Measurements from ENCODE around the gene FAM217A.

DNA sequence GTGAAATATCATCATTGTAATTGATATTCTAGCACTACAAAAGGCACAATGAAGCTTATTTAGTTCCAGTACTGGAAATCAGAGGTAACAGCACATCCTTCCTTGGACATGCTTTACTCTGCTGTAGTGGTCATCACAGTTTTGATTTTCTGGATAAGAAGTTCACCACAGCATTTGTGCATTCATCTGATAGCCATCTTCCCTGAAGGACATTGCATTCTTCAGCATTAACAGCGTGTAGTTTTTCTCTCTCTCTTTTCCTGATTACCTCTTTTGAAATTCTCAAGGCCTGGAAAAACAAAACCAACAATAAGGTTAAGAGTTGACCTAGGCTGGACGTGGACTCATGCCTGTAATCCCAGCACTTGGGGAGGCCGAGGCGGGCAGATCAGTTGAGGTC is 36.8 kb upstream of the FAM217A start:
- TF ChIP-seq POLR2AphosphoS5 (IDR thresholded peaks at IDR 0.05) (no peak), POLR2A (IDR thresholded peaks at IDR 0.05) (no peak)
- TF ChIP-seq, protein P1, sequence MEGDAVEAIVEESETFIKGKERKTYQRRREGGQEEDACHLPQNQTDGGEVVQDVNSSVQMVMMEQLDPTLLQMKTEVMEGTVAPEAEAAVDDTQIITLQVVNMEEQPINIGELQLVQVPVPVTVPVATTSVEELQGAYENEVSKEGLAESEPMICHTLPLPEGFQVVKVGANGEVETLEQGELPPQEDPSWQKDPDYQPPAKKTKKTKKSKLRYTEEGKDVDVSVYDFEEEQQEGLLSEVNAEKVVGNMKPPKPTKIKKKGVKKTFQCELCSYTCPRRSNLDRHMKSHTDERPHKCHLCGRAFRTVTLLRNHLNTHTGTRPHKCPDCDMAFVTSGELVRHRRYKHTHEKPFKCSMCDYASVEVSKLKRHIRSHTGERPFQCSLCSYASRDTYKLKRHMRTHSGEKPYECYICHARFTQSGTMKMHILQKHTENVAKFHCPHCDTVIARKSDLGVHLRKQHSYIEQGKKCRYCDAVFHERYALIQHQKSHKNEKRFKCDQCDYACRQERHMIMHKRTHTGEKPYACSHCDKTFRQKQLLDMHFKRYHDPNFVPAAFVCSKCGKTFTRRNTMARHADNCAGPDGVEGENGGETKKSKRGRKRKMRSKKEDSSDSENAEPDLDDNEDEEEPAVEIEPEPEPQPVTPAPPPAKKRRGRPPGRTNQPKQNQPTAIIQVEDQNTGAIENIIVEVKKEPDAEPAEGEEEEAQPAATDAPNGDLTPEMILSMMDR (IDR thresholded peaks at IDR 0.05 in 8 of 11, conservative IDR thresholded peaks at IDR 0.05 in 3 of 11): no peak

All from spleen (tissue), 7 donors.